B cell (primary cell): ENCODE measurements around the gene DKK3. TPM values are rescaled to one million over a fixed set of nuclear protein-coding genes. Genes with fewer than 3 reads are reported as not detected.

Experiments used
- ATAC-seq: fragments of 200-7000 bp; cut with Tn5 transposase; one replicate; pipeline ENCODE4 v1.10.0; 2021; ENCODE audit warnings: low read depth, mild to moderate bottlenecking, moderate number of reproducible peaks, moderate library complexity
- CTCF ChIA-PET: fragments of 350-600 bp; sonication (Branson Sonifier 250); formaldehyde crosslinking; loops from one replicate; lab custom pipeline; 2021; ENCODE audit warnings: antibody characterized with exemption, inconsistent platforms; lab: Charles Lee
- POLR2A ChIA-PET: fragments of 350-600 bp; sonication (Branson Sonifier 250); formaldehyde crosslinking; loops from one replicate; lab custom pipeline; 2021; ENCODE audit warnings: antibody characterized with exemption; lab: Charles Lee
- DNase-seq: peaks from one replicate; pipeline ENCODE4 v3.0.0; 2013
- H2AFZ ChIP-seq: 2 replicates; pipeline ENCODE4 v1.6.1; 2012; ENCODE audit warnings: mild to moderate bottlenecking, low read depth, low read length; ENCODE audit not compliant: insufficient read depth, poor library complexity, severe bottlenecking
- H3K27ac ChIP-seq, 2 donors: 1 replicate in 1 of 2; 2 replicates in 1 of 2; pipeline ENCODE4 v1.5.1; 2012 to 2013; ENCODE audit warnings: low read length in 2 of 2, mild to moderate bottlenecking in 2 of 2, moderate library complexity in 1 of 2
- H3K27me3 ChIP-seq, 4 experiments: fragments of 200-600 bp in 1 of 4; sonication (generic) in 1 of 4; replicated peaks in 1 of 4; 1 replicate in 2 of 4; 2 replicates in 2 of 4; pipeline versions ENCODE4 v1.6.1 to v1.7.0; 2013 to 2016; ENCODE audit warnings: low read length in 3 of 4, mild to moderate bottlenecking in 2 of 4, mixed read lengths in 1 of 4, moderate library complexity in 1 of 4; ENCODE audit not compliant: insufficient read depth in 4 of 4, control insufficient read depth in 3 of 4; ENCODE audit errors: control extremely low read depth in 1 of 4
- H3K36me3 ChIP-seq, 2 experiments: replicated peaks in 1 of 2; 1 replicate in 1 of 2; 2 replicates in 1 of 2; pipeline versions ENCODE4 v1.6.1 to v1.7.1; 2013; ENCODE audit warnings: low read length in 1 of 2; ENCODE audit not compliant: insufficient read depth in 2 of 2, control insufficient read depth in 1 of 2; ENCODE audit errors: control extremely low read depth in 1 of 2, extremely low read depth in 1 of 2
- H3K4me1 ChIP-seq, 2 donors: fragments of 200-600 bp in 1 of 2; sonication (generic) in 1 of 2; 1 replicate in 1 of 2; 2 replicates in 1 of 2; pipeline versions ENCODE4 v1.5.1 to v1.6.1; 2013 to 2017; ENCODE audit warnings: low read length in 2 of 2; ENCODE audit not compliant: control insufficient read depth in 2 of 2, insufficient read depth in 2 of 2
- H3K4me2 ChIP-seq: replicated peaks from 2 replicates; pipeline ENCODE3; 2012; ENCODE audit warnings: mild to moderate bottlenecking, low read depth, low read length; ENCODE audit not compliant: poor library complexity, severe bottlenecking
- H3K4me3 ChIP-seq, 5 experiments: fragments of 200-600 bp in 1 of 5; sonication (generic) in 1 of 5; 1 replicate in 3 of 5; 2 replicates in 2 of 5; pipeline versions ENCODE4 v1.5.1 to v1.7.0; 2011 to 2016; ENCODE audit warnings: low read length in 4 of 5, mild to moderate bottlenecking in 4 of 5, low read depth in 2 of 5, control low read depth in 1 of 5, moderate library complexity in 1 of 5; ENCODE audit not compliant: insufficient read depth in 1 of 5; ENCODE audit errors: control extremely low read depth in 1 of 5, extremely low read depth in 1 of 5
- H3K79me2 ChIP-seq: fragments of 200-600 bp; sonication (generic); one replicate; pipeline ENCODE4 v1.6.0; 2016; ENCODE audit warnings: low read length; ENCODE audit not compliant: control insufficient read depth, insufficient read depth
- H3K9ac ChIP-seq: fragments of 200-600 bp; sonication (generic); 2 replicates; pipeline ENCODE4 v1.6.1; 2017; ENCODE audit warnings: mild to moderate bottlenecking, low read length, moderate library complexity
- H3K9me3 ChIP-seq, 3 donors: one replicate each; pipeline versions ENCODE4 v1.6.1 to v1.7.1; 2013; ENCODE audit warnings: low read length in 2 of 3; ENCODE audit not compliant: control insufficient read depth in 2 of 3, insufficient read depth in 1 of 3; ENCODE audit errors: control extremely low read depth in 1 of 3
- H4K20me1 ChIP-seq: 2 replicates; pipeline ENCODE4 v1.6.0; 2012; ENCODE audit warnings: mild to moderate bottlenecking, low read length; ENCODE audit not compliant: insufficient read depth, control insufficient read depth, poor library complexity, severe bottlenecking
- H3K27ac Mint-ChIP-seq: one replicate; pipeline ENCODE4 v1.8.0; 2021; ENCODE audit warnings: mixed read lengths
- H3K27me3 Mint-ChIP-seq: one replicate; pipeline ENCODE4 v1.8.0; 2021; ENCODE audit warnings: mixed read lengths
- H3K4me1 Mint-ChIP-seq: one replicate; pipeline ENCODE4 v1.8.0; 2021; ENCODE audit warnings: mixed read lengths
- H3K4me3 Mint-ChIP-seq: one replicate; pipeline ENCODE4 v1.8.0; 2021; ENCODE audit warnings: mixed read lengths
- H3K9me3 Mint-ChIP-seq: one replicate; pipeline ENCODE4 v1.8.0; 2022; ENCODE audit warnings: mixed read lengths; ENCODE audit not compliant: insufficient read depth
- EZH2 ChIP-seq: IDR thresholded peaks from 2 replicates; pipeline ENCODE4 v1.6.1; 2012; ENCODE audit warnings: borderline replicate concordance, low read depth, mild to moderate bottlenecking, moderate library complexity, low read length; ENCODE audit not compliant: insufficient read depth, poor library complexity, severe bottlenecking
- WGBS: methylation state at CpG from one replicate; pipeline ENCODE4 v1.1.5; 2013; ENCODE audit warnings: missing lambda C conversion rate; ENCODE audit not compliant: insufficient coverage; 5-methylcytosine and 5-hydroxymethylcytosine counted together
- intact Hi-C: fragments of 100-400 bp; cut with micrococcal nuclease; formaldehyde crosslinking; loops from one replicate; pipeline ENCODE4 v1.10.0; 2022
- polyA plus RNA-seq: library from polyadenylated mRNA; depleted of rRNA; stranded (reverse); fragments of >200 nt; gene quantifications from 2 replicates; pipeline ENCODE4 v1.2.3, GENCODE V29; 2012
- total RNA-seq, 2 donors: library from RNA; stranded (reverse); fragments of 120-200 nt in 1 of 2; gene quantifications; 1 replicate in 1 of 2; 2 replicates in 1 of 2; pipeline versions ENCODE4 v1.2.3 to v1.2.4, GENCODE V29; 2013 to 2022
- TF ChIP-seq, protein P1 (sequence below): fragments of 200-600 bp; IDR thresholded peaks from one replicate; pipeline ENCODE4 v1.8.0; 2022; ENCODE audit warnings: antibody characterized with exemption, mild to moderate bottlenecking

Gene DKK3
- total and polyA plus RNA-seq, 2 donors (not counting 1 experiment from before 2014, with no cell fraction given): 0.33 TPM; not detected in 1

DNA sequence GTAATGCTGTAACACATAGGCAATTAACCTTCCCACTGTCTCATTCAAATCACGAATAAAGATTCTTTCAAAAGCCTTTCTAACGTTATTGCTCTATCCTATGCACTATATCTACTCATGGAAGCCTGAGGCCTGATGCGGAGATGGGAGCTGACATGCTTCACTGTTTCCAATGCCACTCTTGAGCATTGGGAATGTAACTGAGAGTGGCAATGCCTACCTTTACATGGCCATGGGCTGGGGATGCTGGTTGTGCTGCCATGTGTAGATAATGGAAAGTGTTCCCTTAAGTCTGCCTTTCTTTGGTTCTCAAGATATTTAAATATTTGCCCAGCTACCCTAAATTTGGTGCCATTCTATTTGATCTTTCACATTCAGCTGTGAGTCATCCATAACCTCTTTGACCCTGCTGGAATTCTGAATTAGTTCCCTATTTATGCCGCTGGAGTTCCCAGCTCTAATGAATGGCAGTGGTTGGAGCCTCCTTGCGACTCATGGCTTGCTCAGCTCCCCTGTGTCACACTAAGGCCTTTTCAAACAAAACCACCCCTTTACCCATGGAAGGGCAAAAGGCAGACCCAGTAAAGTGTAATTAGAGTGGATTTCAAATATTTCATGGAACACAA is 21.4 kb upstream of the DKK3 start:
- Histone ChIP-seq H4K20me1 (no peaks in the 10 kb centered on the region), H3K79me2 (no peaks in the 10 kb centered on the region), H3K27ac (no peak overlapping the region), H3K36me3 (no peaks in the 10 kb centered on the region), H3K27me3 (peaks cover 0 to 3% (median 0%) of the 10 kb centered on the region in 4 experiments), H3K9ac (no peak overlapping the region), H3K4me1 (no peaks in the 10 kb centered on the region), H3K4me3 (no peak overlapping the region), H3K4me2 (no peak overlapping the region), H3K9me3 (peaks cover 0 to 1% (median 0%) of the 10 kb centered on the region in 3 donors), H2AFZ (no peak overlapping the region)
- TF ChIP-seq, protein P1, sequence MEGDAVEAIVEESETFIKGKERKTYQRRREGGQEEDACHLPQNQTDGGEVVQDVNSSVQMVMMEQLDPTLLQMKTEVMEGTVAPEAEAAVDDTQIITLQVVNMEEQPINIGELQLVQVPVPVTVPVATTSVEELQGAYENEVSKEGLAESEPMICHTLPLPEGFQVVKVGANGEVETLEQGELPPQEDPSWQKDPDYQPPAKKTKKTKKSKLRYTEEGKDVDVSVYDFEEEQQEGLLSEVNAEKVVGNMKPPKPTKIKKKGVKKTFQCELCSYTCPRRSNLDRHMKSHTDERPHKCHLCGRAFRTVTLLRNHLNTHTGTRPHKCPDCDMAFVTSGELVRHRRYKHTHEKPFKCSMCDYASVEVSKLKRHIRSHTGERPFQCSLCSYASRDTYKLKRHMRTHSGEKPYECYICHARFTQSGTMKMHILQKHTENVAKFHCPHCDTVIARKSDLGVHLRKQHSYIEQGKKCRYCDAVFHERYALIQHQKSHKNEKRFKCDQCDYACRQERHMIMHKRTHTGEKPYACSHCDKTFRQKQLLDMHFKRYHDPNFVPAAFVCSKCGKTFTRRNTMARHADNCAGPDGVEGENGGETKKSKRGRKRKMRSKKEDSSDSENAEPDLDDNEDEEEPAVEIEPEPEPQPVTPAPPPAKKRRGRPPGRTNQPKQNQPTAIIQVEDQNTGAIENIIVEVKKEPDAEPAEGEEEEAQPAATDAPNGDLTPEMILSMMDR: no peak
- TF ChIP-seq EZH2: no peak
- Mint-ChIP-seq H3K9me3 (no peaks in the 10 kb centered on the region), H3K4me1 (no peaks in the 10 kb centered on the region), H3K27ac (no peak overlapping the region), H3K4me3 (no peak overlapping the region), H3K27me3 (peaks cover 31% of the 10 kb centered on the region)
- no peak for ATAC-seq
- DNase-seq: no peak
- POLR2A ChIA-PET: no interaction called here
- intact Hi-C loops: no loop called here
- WGBS: 90% methylated on average over 3 of the region's 5 CpGs
- CTCF ChIA-PET: interaction anchor here (0.9 kb wide), 1 partner anchor 21 kb away, joined by 3 read pairs; no protein-coding TSS in a partner anchor

DNA sequence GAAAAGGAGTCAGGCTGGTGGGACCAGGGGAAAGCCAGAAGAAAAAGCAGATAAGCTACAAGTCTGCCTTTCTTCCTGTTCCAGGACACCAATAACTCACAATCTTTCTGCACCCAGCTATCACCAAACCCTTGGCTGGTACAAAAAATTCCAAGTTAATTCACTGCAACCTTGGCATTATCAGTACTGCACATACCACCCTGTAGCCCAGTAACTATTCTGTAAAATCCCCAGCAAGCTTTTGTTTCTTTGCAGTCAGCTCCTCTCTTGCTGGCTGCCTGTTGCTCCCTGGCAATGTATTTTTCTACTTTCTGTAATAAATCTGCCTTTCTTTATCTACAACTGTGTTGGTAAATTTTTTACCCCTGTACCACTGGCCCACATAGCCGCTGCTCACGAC is 20.7 kb upstream of the DKK3 start:
- ChIA-PET CTCF (no interaction called here), POLR2A (no interaction called here)
- Mint-ChIP-seq H3K27me3 (peaks cover 26% of the 10 kb centered on the region), H3K9me3 (peaks cover 2% of the 10 kb centered on the region), H3K4me1 (no peaks in the 10 kb centered on the region), H3K27ac (no peak overlapping the region), H3K4me3 (no peak overlapping the region)
- Histone ChIP-seq H3K36me3 (no peaks in the 10 kb centered on the region), H3K27ac (no peak overlapping the region), H2AFZ (no peak overlapping the region), H3K27me3 (peaks cover 0 to 3% (median 0%) of the 10 kb centered on the region in 4 experiments), H3K79me2 (no peaks in the 10 kb centered on the region), H3K4me2 (no peak overlapping the region), H3K4me1 (no peaks in the 10 kb centered on the region), H4K20me1 (no peaks in the 10 kb centered on the region), H3K4me3 (no peak overlapping the region), H3K9ac (no peak overlapping the region), H3K9me3 (peaks cover 0 to 6% (median 0%) of the 10 kb centered on the region in 3 donors)
- no CpG with 5 or more reads among the region's 2 CpGs for WGBS
- intact Hi-C loops: no loop called here
- DNase-seq: no peak
- TF ChIP-seq, protein P1: no peak
- no peak for TF ChIP-seq EZH2
- ATAC-seq: no peak
